Measurements from ENCODE around the gene TSC1. TPM values are rescaled to one million over a fixed set of nuclear protein-coding genes. Genes with fewer than 3 reads are reported as not detected.

TSC1 gene
- total RNA-seq, 4 donors from 2014 or later, result 52.7 to 114 (median 66.7) TPM

GRCh38 chr9:132946211-132946610 is 1.8 kb upstream of the TSC1 start:
- Histone ChIP-seq H3K27me3 (no peaks in the 10 kb centered on the region), H3K4me1 (peaks cover 13 to 21% of the 10 kb centered on the region in 2 donors), H3K36me3 (no peaks in the 10 kb centered on the region), H3K9me3 (no peaks in the 10 kb centered on the region), H3K4me3 (replicated peaks in 1 of 3) (no peak overlapping the region), H3K27ac (no peak overlapping the region)
- no peak for DNase-seq
- intact Hi-C loops (cut with DNase I), result no loop called here
- 41 to 48% methylated on average over 3 of the region's 3 CpGs for WGBS, 2 donors
- no peak for TF ChIP-seq POLR2A (IDR thresholded peaks at IDR 0.05)
- TF ChIP-seq, protein P1, sequence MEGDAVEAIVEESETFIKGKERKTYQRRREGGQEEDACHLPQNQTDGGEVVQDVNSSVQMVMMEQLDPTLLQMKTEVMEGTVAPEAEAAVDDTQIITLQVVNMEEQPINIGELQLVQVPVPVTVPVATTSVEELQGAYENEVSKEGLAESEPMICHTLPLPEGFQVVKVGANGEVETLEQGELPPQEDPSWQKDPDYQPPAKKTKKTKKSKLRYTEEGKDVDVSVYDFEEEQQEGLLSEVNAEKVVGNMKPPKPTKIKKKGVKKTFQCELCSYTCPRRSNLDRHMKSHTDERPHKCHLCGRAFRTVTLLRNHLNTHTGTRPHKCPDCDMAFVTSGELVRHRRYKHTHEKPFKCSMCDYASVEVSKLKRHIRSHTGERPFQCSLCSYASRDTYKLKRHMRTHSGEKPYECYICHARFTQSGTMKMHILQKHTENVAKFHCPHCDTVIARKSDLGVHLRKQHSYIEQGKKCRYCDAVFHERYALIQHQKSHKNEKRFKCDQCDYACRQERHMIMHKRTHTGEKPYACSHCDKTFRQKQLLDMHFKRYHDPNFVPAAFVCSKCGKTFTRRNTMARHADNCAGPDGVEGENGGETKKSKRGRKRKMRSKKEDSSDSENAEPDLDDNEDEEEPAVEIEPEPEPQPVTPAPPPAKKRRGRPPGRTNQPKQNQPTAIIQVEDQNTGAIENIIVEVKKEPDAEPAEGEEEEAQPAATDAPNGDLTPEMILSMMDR (IDR thresholded peaks at IDR 0.05), result no peak

DNA sequence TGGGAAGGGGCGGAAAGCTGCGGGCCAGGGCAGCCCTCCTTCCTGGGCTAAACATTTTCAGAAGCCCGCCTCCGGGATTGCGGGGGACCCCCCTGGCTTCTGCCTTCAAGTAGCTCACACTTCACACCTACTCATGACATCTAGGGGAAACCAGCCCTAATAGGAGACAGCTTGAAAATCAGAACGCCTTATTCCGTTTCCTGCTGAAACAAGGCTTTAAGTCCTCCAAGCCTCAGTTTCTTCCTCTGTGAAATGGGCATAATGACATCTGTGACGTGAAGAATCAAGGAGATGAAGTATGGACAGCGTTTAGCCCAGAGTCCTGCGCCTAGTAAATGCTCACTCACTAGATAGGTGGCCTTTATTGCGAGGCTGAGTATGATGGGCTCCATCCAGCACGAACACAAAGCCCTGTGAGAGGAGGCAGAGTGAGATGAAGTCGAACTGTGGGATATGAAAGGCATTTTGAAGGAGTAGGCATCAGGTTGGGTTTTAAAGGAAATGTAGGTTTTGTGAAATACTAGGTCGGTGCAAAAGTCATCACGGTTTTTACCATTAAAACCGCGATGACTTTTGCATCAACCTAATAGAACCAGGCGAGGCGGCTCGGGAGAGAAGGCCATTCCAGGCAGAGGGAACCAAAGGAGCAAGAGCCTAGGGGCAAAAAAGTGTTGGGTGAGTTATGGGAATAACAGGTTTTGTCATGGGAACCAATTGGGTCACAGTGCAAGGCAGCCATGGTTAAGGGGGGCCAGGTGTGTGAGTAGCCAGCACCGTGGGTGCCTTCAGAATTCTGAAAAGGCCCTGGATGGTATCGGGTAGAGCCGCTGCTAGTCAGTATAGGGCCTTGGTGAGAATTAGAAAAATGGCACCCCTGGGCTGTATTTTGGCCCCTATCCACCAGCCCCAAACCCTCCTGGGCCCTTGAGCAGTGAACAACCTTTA is 1.0 kb upstream of the TSC1 start:
- H3K4me3 ChIP-seq (replicated peaks in 1 of 3), result peak overlapping the region in 2 of 3 donors; percentile 85 to 95
- peaks cover 13 to 21% of the 10 kb centered on the region in 2 donors for H3K4me1 ChIP-seq
- intact Hi-C loops (cut with DNase I), result no loop called here
- H3K36me3 ChIP-seq, result no peaks in the 10 kb centered on the region
- peak overlapping the region; percentile 95 to 100 (median 97) for H3K27ac ChIP-seq
- 63 to 68% methylated on average over 23 of the region's 23 CpGs for WGBS, 2 donors
- no peak for DNase-seq
- TF ChIP-seq POLR2A (IDR thresholded peaks at IDR 0.05), result no peak
- TF ChIP-seq, protein P1 (IDR thresholded peaks at IDR 0.05), result no peak
- no peaks in the 10 kb centered on the region for H3K9me3 ChIP-seq
- no peaks in the 10 kb centered on the region for H3K27me3 ChIP-seq

- no peak for TF ChIP-seq POLR2A (IDR thresholded peaks at IDR 0.05)
- TF ChIP-seq, protein P1 (IDR thresholded peaks at IDR 0.05), result no peak
- Histone ChIP-seq H3K27ac (peak overlapping the region; percentile 95 to 100 (median 97)), H3K9me3 (no peaks in the 10 kb centered on the region), H3K27me3 (no peaks in the 10 kb centered on the region), H3K4me3 (replicated peaks in 1 of 3) (peak overlapping the region; percentile 85 to 100 (median 95)), H3K36me3 (no peaks in the 10 kb centered on the region), H3K4me1 (peaks cover 13 to 21% of the 10 kb centered on the region in 2 donors)
- DNase-seq, result no peak
- intact Hi-C loops (cut with DNase I), result no loop called here
- 1% methylated on average over 23 to 25 of the region's 25 CpGs for WGBS, 2 donors
Measured at GRCh38 chr9:132943651-132944293, 644 bp downstream of the TSC1 start.

DNA sequence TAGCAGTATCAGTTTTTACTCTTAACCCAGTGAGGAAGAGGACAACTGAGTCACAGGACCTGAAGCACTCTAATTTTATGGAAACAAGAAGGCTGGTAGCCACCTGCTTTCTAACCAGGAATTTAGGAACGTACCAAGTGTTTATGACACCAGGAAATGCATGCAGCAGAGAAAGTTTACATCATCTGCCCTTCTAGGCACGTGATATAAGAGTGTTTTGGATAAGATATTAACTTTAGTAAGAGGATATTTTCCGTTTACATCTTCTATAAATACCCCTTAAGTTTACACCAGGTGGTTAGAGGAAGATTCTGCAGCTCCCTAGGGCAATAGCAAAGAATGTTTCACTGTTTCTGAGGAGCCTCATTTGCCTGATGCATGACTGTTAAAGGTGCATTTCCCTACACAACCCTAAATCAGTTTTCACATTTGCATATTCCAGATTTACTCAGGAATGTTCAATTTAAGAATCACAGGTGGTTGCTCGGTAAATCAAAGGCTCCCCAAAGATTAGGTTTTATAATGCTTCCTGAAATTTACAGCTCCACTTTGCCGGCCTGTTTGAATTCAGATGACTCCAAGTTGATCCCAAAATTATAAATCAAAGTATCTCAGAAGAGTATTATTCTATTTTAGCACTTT is 1.8 kb downstream of the TSC1 start:
- Histone ChIP-seq H3K9me3 (no peaks in the 10 kb centered on the region), H3K4me3 (replicated peaks in 1 of 3) (no peak overlapping the region), H3K27ac (no peak overlapping the region), H3K27me3 (no peaks in the 10 kb centered on the region), H3K36me3 (no peaks in the 10 kb centered on the region), H3K4me1 (peaks cover 13 to 21% of the 10 kb centered on the region in 2 donors)
- 64 to 66% methylated on average over 5 of the region's 5 CpGs for WGBS, 2 donors
- no peak for TF ChIP-seq POLR2A (IDR thresholded peaks at IDR 0.05)
- TF ChIP-seq, protein P1 (IDR thresholded peaks at IDR 0.05), result no peak
- no peak for DNase-seq
- intact Hi-C loops (cut with DNase I), result no loop called here

Data from thyroid gland (tissue), 4 donors.